ENCODE measurements around the gene AKAP6.

Gene AKAP6

GRCh38 chr14:32588448-32589320, 259.6 kb downstream of the AKAP6 start:
- Histone ChIP-seq H3K4me3 (ENCODE audit: low read depth, low read length) (no peak overlapping the region), H3K27ac (no peak overlapping the region), H3K27me3 (replicated peaks) (no peaks in the 10 kb centered on the region), H3K36me3 (replicated peaks) (no peaks in the 10 kb centered on the region)
- TF ChIP-seq CTCF (IDR thresholded peaks at IDR 0.05; ENCODE audit: low read depth, low read length, missing control alignments): peak; percentile 83
- in situ Hi-C loops (cut with HindIII; ENCODE audit: low pct_ligation_motif_present, low sequenced_read_pairs): loop anchor here (25.0 kb wide), 1 partner anchor 1199 kb away; no protein-coding TSS in a partner anchor
- DNase-seq: no peak

GRCh38 chr14:32590157-32590556, 261.1 kb downstream of the AKAP6 start:
- DNase-seq: no peak
- H3K36me3 ChIP-seq (replicated peaks): no peaks in the 10 kb centered on the region
- in situ Hi-C loops (cut with HindIII; ENCODE audit: low pct_ligation_motif_present, low sequenced_read_pairs): loop anchor here (25.0 kb wide), 1 partner anchor 1197 kb away; no protein-coding TSS in a partner anchor
- no peaks in the 10 kb centered on the region for H3K27me3 ChIP-seq (replicated peaks)
- H3K4me3 ChIP-seq (ENCODE audit: low read depth, low read length): no peak overlapping the region
- TF ChIP-seq CTCF (IDR thresholded peaks at IDR 0.05; ENCODE audit: low read depth, low read length, missing control alignments): no peak
- no peak overlapping the region for H3K27ac ChIP-seq

GRCh38 chr14:32593290-32593942, 264.3 kb downstream of the AKAP6 start:
- Histone ChIP-seq H3K27ac (peak overlapping the region; percentile 97), H3K4me3 (ENCODE audit: low read depth, low read length) (no peak overlapping the region), H3K27me3 (replicated peaks) (no peaks in the 10 kb centered on the region), H3K36me3 (replicated peaks) (no peaks in the 10 kb centered on the region)
- in situ Hi-C loops (cut with HindIII; ENCODE audit: low pct_ligation_motif_present, low sequenced_read_pairs): loop anchor here (25.0 kb wide), 1 partner anchor 1194 kb away; no protein-coding TSS in a partner anchor
- TF ChIP-seq CTCF (IDR thresholded peaks at IDR 0.05; ENCODE audit: low read depth, low read length, missing control alignments): no peak
- DNase-seq: peak; percentile 85

- Histone ChIP-seq H3K36me3 (replicated peaks) (no peaks in the 10 kb centered on the region), H3K4me3 (ENCODE audit: low read depth, low read length) (no peak overlapping the region), H3K27ac (peak overlapping the region; percentile 97), H3K27me3 (replicated peaks) (no peaks in the 10 kb centered on the region)
- in situ Hi-C loops (cut with HindIII; ENCODE audit: low pct_ligation_motif_present, low sequenced_read_pairs): loop anchor here (25.0 kb wide), 1 partner anchor 1193 kb away; no protein-coding TSS in a partner anchor
- DNase-seq: peak; percentile 56
- TF ChIP-seq CTCF (IDR thresholded peaks at IDR 0.05; ENCODE audit: low read depth, low read length, missing control alignments): no peak
Measured at GRCh38 chr14:32594766-32595165, 265.7 kb downstream of the AKAP6 start.

GRCh38 chr14:32595497-32595896, 266.4 kb downstream of the AKAP6 start:
- H3K4me3 ChIP-seq (ENCODE audit: low read depth, low read length): no peak overlapping the region
- H3K36me3 ChIP-seq (replicated peaks): no peaks in the 10 kb centered on the region
- DNase-seq: no peak
- peak overlapping the region; percentile 97 for H3K27ac ChIP-seq
- no peak for TF ChIP-seq CTCF (IDR thresholded peaks at IDR 0.05; ENCODE audit: low read depth, low read length, missing control alignments)
- in situ Hi-C loops (cut with HindIII; ENCODE audit: low pct_ligation_motif_present, low sequenced_read_pairs): loop anchor here (25.0 kb wide), 1 partner anchor 1192 kb away; no protein-coding TSS in a partner anchor
- no peaks in the 10 kb centered on the region for H3K27me3 ChIP-seq (replicated peaks)
